ENCODE data around the gene RPP25L.

Gene RPP25L, protein sequence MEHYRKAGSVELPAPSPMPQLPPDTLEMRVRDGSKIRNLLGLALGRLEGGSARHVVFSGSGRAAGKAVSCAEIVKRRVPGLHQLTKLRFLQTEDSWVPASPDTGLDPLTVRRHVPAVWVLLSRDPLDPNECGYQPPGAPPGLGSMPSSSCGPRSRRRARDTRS

GRCh38 chr9:34611811-34612787, at the start of gene RPP25L:
Gene RPP25L, minus strand, starts transcription at chr9:34612097. Its CDS starts 801 bp downstream, at chr9:34611296.
- peaks cover 7% of the 10 kb centered on the region for H3K36me3 Mint-ChIP-seq
- no peaks in the 10 kb centered on the region for H3K9me3 Mint-ChIP-seq
- H3K4me1 Mint-ChIP-seq: peaks cover 26% of the 10 kb centered on the region
- H3K27ac Mint-ChIP-seq: peak within 1 kb of the TSS; percentile 95
- H3K4me3 Mint-ChIP-seq: peak within 1 kb of the TSS; percentile 92
- no peaks in the 10 kb centered on the region for H3K27me3 Mint-ChIP-seq

- H3K9me3 Mint-ChIP-seq: no peaks in the 10 kb centered on the region
- H3K27ac Mint-ChIP-seq: no peak overlapping the region
- peaks cover 48% of the 10 kb centered on the region for H3K4me1 Mint-ChIP-seq
- no peaks in the 10 kb centered on the region for H3K27me3 Mint-ChIP-seq
- H3K4me3 Mint-ChIP-seq: no peak overlapping the region
- H3K36me3 Mint-ChIP-seq: peaks cover 2% of the 10 kb centered on the region
Measured at GRCh38 chr9:34659592-34660253, 47.8 kb upstream of the RPP25L start.

- Mint-ChIP-seq H3K27ac (no peak overlapping the region), H3K27me3 (no peaks in the 10 kb centered on the region), H3K4me1 (peaks cover 41% of the 10 kb centered on the region), H3K4me3 (no peak overlapping the region), H3K36me3 (peaks cover 2% of the 10 kb centered on the region), H3K9me3 (no peaks in the 10 kb centered on the region)
Measured at GRCh38 chr9:34658461-34658860, 46.6 kb upstream of the RPP25L start.

- Mint-ChIP-seq H3K27me3 (no peaks in the 10 kb centered on the region), H3K4me3 (no peak overlapping the region)
Measured at GRCh38 chr9:34656992-34657391, 45.1 kb upstream of the RPP25L start.

GRCh38 chr9:34655394-34655793, 43.5 kb upstream of the RPP25L start:
- H3K4me1 Mint-ChIP-seq: peaks cover 28% of the 10 kb centered on the region
- H3K27ac Mint-ChIP-seq: no peak overlapping the region
- H3K4me3 Mint-ChIP-seq: no peak overlapping the region
- H3K36me3 Mint-ChIP-seq: peaks cover 3% of the 10 kb centered on the region
- H3K9me3 Mint-ChIP-seq: no peaks in the 10 kb centered on the region
- no peaks in the 10 kb centered on the region for H3K27me3 Mint-ChIP-seq

More at GRCh38 chr9:34656992-34657391, 45.1 kb upstream of the RPP25L start:
- Mint-ChIP-seq H3K27ac (no peak overlapping the region), H3K36me3 (peaks cover 5% of the 10 kb centered on the region), H3K4me1 (peaks cover 41% of the 10 kb centered on the region), H3K9me3 (no peaks in the 10 kb centered on the region)

DNA sequence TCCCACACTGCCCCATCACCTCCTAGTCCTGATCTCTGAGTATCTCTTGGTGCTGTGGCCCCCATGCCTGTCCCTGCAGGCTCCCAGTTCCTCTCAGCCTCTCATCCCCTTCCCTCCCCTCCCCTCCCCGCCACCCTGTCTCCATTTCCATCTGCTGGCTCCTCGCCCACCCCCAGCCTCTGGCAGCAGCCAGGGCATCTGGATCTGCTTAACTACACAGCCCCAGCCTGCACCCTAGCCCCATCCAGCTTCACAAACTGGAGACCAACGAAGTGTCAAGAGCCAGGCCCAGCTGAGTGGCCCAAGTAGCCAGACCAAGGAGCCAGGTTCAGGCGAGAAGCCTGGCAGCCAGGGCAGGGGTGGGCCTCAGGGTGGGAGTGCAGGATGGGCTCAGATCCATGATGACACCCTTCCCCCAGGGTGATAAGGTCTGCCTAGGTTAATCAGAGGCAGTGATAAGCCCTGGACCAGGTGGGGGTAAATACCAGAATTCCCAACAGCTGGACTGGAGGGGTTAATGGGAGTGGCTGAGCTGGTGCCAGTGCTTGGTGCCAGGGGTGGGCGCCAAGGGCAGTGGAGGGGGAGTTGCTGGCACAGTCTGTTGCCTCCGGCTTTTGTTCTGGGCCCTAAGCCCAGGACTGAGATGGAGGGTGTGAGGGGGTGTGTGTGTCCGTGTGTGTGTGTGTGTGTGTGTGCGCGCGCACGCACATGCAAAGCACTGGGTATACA, 42.6 kb upstream of the RPP25L start:
- Mint-ChIP-seq H3K4me3 (no peak overlapping the region), H3K9me3 (no peaks in the 10 kb centered on the region), H3K27ac (peak overlapping the region; percentile 90), H3K27me3 (no peaks in the 10 kb centered on the region), H3K4me1 (peaks cover 29% of the 10 kb centered on the region), H3K36me3 (peaks cover 3% of the 10 kb centered on the region)

- peak overlapping the region; percentile 90 for H3K27ac Mint-ChIP-seq
- H3K9me3 Mint-ChIP-seq: no peaks in the 10 kb centered on the region
- H3K4me1 Mint-ChIP-seq: peaks cover 37% of the 10 kb centered on the region
- H3K4me3 Mint-ChIP-seq: no peak overlapping the region
- peaks cover 5% of the 10 kb centered on the region for H3K36me3 Mint-ChIP-seq
- H3K27me3 Mint-ChIP-seq: no peaks in the 10 kb centered on the region
Measured at GRCh38 chr9:34653151-34654072, 41.5 kb upstream of the RPP25L start.

GRCh38 chr9:34652602-34653000, 40.7 kb upstream of the RPP25L start:
- Mint-ChIP-seq H3K36me3 (peaks cover 9% of the 10 kb centered on the region), H3K4me3 (no peak overlapping the region), H3K27ac (peak overlapping the region; percentile 78), H3K27me3 (no peaks in the 10 kb centered on the region), H3K9me3 (no peaks in the 10 kb centered on the region), H3K4me1 (peaks cover 45% of the 10 kb centered on the region)

DNA sequence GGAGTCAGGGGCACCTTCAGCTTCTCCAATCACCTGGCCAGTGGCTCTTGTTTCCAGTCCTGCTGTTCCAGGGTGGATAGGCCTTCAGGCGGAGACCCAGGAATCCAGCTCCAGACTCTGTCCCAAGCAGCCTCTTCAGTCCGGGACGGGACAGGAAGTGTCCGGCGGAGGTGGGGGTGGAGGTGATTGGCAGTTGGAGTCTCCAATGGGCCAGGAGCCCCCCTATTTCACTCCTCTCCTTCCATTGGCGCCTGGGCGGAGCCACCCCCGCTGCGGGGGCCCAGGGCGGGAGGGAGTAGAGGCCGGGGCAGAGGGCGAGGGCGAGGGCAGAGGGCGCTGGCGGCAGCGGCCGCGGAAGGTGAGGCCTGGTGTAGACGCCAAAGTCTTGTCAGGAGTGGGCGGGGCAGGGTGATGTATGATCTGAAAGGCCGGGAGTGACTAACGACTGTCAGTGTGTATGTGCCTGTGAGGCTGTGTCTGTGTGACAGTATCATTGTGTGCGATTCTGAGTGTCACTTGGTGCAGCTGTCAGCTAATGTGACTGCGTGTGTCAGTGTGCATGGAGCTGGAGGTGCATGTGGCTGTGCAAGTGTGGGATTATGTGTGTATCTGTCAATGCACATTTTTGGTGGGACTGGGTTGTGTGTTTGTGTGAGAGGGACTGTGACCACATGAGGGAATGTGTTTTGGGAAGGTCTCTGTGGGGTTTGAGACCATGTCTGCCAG, 40.1 kb upstream of the RPP25L start, which contains the start of gene IL11RA:
Gene IL11RA, plus strand, starts transcription at position 310 of the 726 bp plus-strand sequence. CDS start 3,033 bp downstream, outside the sequence.
- H3K27me3 Mint-ChIP-seq: no peaks in the 10 kb centered on the region
- peaks cover 50% of the 10 kb centered on the region for H3K4me1 Mint-ChIP-seq
- peak within 1 kb of the TSS; percentile 78 for H3K27ac Mint-ChIP-seq
- no peak within 1 kb of the TSS for H3K4me3 Mint-ChIP-seq
- H3K9me3 Mint-ChIP-seq: no peaks in the 10 kb centered on the region
- H3K36me3 Mint-ChIP-seq: peaks cover 9% of the 10 kb centered on the region

DNA sequence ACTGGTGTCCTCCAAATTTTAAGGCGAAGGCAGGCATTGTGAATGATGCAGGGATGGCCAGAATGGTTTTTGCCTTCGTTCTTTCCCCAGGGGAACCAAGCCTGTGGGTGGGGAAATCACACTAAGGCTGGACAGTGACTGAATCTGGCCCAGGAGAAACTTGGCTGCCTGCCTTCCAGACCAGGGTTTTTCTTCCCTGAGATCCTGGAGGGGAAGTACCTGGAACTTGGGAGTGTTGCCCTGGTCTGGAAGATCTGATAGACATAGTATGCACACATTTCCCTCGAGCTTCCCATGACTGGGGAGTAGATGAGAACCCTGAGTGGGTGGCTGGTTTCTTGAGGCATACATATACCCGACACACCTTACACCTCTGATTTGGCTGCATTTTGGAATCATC, 39.4 kb upstream of the RPP25L start:
- H3K4me1 Mint-ChIP-seq: peaks cover 53% of the 10 kb centered on the region
- no peak overlapping the region for H3K4me3 Mint-ChIP-seq
- H3K9me3 Mint-ChIP-seq: no peaks in the 10 kb centered on the region
- no peak overlapping the region for H3K27ac Mint-ChIP-seq
- H3K27me3 Mint-ChIP-seq: no peaks in the 10 kb centered on the region
- peaks cover 9% of the 10 kb centered on the region for H3K36me3 Mint-ChIP-seq

DNA sequence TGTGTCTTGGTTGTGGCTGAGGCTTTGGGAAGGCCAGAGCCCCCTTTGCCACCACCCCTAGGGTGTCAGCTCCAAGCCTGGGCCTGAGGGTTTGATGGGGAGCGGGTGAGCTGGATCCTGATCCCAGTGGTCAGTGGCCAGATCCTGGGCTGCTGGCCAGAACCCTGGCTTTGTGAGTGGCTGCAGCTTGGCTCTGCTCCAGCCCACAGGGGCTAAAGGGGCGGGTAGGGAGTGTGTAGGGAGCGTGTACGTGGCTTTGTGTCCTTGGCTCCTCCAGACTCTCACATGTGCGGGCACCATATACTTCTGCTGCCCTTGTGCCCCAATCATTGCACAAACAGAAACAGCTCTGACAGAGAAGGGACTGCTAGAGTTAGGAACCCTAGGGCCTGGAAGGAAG, 38.9 kb upstream of the RPP25L start:
- Mint-ChIP-seq H3K27me3 (no peaks in the 10 kb centered on the region), H3K36me3 (peaks cover 9% of the 10 kb centered on the region), H3K4me3 (no peak overlapping the region), H3K4me1 (peaks cover 58% of the 10 kb centered on the region), H3K9me3 (no peaks in the 10 kb centered on the region), H3K27ac (no peak overlapping the region)

GRCh38 chr9:34648673-34649072, 36.8 kb upstream of the RPP25L start:
- Mint-ChIP-seq H3K27ac (peak overlapping the region; percentile 61), H3K27me3 (no peaks in the 10 kb centered on the region), H3K9me3 (no peaks in the 10 kb centered on the region), H3K4me3 (peak overlapping the region; percentile 93), H3K36me3 (peaks cover 9% of the 10 kb centered on the region), H3K4me1 (peaks cover 46% of the 10 kb centered on the region)

DNA sequence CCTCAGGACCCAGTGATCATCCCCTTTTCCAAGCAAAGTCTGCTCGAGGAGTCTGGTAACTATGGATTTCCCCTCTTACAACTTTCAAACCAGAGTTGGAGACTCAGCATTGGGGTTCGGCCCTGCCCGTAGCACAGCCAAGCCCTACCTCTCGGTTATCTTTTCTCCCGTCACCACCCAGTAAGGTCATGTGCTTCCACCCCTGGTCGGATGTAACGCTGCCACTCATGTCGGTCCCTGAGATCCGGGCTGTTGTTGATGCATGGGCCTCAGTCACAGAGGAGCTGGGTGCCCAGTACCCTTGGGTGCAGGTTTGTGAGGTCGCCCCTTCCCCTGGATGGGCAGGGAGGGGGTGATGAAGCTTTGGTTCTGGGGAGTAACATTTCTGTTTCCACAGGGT, 35.8 kb upstream of the RPP25L start:
- H3K4me1 Mint-ChIP-seq: peaks cover 37% of the 10 kb centered on the region

GRCh38 chr9:34647084-34647403, 35.1 kb upstream of the RPP25L start:
- H3K4me3 Mint-ChIP-seq: peak overlapping the region; percentile 93
- H3K9me3 Mint-ChIP-seq: no peaks in the 10 kb centered on the region
- H3K27ac Mint-ChIP-seq: peak overlapping the region; percentile 73
- H3K4me1 Mint-ChIP-seq: peaks cover 31% of the 10 kb centered on the region
- H3K36me3 Mint-ChIP-seq: peaks cover 6% of the 10 kb centered on the region
- H3K27me3 Mint-ChIP-seq: no peaks in the 10 kb centered on the region

More for the DNA sequence above, 35.8 kb upstream of the RPP25L start:
- Mint-ChIP-seq H3K36me3 (peaks cover 6% of the 10 kb centered on the region), H3K27me3 (no peaks in the 10 kb centered on the region), H3K9me3 (no peaks in the 10 kb centered on the region), H3K27ac (peak overlapping the region; percentile 73), H3K4me3 (peak overlapping the region; percentile 93)
